22Rv1 (cell line): Measurements from ENCODE around the gene PLEKHA6.

Experiments
- ZFX ChIP-seq: fragments of 450-650 bp; IDR thresholded peaks from 2 replicates; pipeline ENCODE4 v1.6.1; 2017; ENCODE audit warnings: antibody characterized with exemption, borderline replicate concordance
- TF ChIP-seq, protein P1 (sequence below): fragments of 450-650 bp; IDR thresholded peaks from 2 replicates; pipeline ENCODE4 v1.5.1; 2017; ENCODE audit warnings: mild to moderate bottlenecking

DNA sequence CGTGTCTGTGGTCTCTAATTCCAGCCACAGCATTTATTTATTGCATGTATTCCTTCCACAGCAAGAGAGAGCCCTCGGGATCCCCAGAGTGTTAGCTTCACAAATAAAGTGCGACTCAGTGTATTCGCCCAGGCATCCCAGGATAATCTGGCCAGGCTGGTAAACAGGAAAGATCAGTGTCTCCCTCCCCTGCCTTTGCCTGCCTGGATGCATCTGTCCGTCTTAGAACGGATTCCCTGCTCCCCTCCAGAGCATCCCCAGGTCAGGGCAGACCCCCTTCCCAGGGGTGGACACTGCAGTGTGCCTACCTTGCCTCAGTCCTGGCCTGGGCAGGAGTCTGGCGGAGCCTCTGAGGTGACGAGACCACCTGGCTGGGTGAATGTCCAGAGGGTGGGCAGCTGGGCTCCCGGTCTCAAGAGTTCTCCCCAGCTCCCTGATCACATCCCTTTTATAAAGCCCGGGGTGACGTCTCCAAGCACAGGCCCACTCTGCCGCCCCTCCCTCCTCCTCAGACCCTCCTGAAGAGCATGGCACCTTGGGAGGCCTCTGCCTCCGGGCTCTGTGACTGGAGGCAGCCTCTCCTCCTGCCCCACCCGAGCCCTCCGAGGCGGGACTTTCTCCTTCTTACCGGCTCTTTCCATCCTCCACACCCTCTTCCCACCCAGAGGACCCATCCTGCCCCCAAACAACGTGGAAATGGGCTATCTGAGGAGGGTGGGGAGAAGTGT lies 163.5 kb downstream of the PLEKHA6 start, which contains the start of gene KISS1:
- TF ChIP-seq, protein P1, sequence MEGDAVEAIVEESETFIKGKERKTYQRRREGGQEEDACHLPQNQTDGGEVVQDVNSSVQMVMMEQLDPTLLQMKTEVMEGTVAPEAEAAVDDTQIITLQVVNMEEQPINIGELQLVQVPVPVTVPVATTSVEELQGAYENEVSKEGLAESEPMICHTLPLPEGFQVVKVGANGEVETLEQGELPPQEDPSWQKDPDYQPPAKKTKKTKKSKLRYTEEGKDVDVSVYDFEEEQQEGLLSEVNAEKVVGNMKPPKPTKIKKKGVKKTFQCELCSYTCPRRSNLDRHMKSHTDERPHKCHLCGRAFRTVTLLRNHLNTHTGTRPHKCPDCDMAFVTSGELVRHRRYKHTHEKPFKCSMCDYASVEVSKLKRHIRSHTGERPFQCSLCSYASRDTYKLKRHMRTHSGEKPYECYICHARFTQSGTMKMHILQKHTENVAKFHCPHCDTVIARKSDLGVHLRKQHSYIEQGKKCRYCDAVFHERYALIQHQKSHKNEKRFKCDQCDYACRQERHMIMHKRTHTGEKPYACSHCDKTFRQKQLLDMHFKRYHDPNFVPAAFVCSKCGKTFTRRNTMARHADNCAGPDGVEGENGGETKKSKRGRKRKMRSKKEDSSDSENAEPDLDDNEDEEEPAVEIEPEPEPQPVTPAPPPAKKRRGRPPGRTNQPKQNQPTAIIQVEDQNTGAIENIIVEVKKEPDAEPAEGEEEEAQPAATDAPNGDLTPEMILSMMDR, result no peak
- no peak for TF ChIP-seq ZFX
